ENCODE data around the gene CMTR1.
"Not testable (repeated sequence)": the region's sequence is repeated elsewhere in the genome, so short reads cannot be mapped to it uniquely, and the experiment has no call there.

CMTR1 gene

DNA sequence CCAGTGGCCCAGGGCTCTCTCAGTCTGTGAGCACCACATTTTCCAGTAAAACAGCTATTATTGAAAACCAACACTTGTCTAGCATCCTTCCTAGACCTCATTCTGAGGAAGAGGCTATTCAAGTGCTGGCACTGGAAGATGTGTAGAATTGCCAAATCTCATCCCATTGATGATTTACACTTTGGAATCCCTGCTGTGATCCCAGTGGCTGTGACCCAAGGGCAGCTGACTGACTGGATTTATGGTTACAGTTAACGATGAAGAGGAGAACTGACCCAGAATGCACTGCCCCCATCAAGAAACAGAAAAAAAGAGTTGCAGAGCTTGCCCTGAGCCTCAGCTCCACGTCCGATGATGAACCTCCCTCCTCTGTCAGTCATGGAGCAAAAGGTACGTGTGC lies 2.4 kb downstream of the CMTR1 start:
- no peak for DNase-seq

DNA sequence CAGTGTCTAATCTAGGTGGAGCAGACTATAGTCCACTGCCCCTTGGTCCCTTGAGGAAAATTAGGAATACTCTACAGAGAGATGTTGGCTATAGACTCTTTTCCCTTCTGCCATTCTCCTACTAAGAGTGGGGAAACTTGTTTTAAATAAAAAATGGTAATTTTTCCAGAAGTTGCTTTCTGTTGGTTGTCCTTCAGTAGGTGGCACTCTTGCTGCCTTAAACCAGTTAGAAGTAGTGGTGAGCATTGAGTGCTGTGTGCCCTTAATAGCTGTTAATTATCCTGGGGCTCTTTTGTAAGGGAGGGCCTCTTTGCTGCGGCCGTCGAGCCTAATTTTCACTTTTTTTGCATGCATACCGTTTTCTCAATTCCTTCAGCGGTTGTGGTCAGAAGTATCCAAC lies 2.8 kb downstream of the CMTR1 start:
- no peak for DNase-seq

DNA sequence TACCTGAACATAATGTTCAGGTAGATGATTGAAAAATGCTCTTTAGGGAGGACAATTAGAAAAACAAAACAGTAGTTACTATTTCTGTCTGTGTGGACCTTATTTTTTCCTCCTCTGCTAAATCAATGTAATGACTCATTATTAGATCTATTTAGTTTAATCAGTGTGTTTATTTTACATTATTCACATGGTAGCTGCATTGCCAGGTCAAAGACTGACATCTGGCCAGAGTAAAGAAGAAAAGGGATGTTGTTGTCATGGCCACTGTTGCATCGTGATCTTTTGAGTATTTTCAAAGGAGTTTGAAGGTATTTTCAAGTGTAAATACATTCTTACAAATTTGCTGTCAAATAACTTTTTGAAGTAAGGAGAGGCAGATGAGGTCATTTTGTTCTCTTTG lies 5.9 kb downstream of the CMTR1 start:
- DNase-seq, result no peak

DNA sequence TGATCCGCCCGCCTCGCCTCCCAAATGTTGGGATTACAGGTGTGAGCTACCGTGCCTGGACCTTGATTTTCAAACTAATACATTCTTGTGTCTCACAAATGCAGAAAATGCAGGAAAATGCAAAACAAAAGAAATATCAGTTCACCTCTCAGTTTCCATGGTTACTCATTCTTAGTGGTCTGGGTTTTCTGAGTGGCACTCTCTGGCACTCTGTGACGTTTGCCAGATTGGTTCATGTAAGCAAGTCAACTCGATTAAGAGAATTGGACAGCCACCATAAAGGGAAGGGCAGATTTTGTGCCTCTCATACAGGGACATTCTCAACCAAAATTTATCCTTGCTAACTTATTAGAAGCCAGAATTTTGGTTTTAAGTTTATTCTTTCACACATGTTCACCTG lies 8.6 kb downstream of the CMTR1 start:
- DNase-seq, result no peak

DNA sequence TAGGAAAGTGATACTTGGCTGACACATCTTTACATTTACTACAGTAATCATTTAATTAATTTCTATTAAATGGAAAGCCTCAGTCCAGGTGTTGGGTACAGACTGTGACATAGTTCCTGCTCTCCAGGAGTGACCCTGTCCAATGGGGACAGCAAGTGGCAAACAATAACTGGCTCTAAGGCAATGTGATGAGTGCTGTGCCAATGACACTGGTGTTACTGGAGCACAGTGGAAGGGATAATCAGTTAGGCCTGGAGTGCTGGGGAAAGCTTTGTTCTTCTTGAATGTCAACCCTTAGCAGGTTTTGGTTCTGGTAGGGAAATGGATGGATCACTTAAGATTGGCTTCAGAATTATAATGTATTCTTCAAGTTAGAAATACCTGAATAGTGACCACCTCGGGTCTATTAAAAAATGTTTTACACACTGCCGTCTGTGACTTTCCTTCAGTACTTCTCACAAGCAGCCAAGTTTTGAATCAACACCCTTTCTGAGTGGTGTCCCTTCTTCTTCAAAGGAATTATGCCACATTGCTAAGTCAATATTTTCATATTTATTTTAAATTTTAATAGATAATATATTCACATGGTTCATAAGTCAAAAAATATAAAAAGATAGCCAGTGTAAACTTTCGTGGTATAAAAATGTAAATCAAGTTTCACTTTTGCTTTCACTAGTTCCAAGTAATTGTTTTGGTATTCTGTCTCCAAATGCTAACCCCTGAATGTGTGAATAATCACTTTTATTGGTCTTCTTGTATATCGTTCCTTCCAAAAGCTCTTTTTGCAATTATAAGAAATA lies 9.6 kb downstream of the CMTR1 start:
- no peak for DNase-seq

DNA sequence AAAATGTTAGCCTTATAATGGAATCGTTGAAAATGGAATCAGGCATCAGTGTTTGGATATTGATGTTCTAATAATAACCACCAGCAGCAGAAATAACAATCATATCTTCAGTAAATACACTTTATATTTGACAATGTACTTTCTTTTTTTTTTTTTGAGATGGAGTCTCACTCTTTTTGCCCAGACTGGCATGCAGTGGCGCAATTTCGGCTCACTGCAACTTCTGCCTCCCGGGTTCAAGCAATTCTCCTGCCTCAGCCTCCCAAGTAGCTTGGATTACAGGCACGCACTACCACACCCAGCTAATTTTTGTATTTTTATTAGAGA lies 10.2 kb downstream of the CMTR1 start:
- not testable (repeated sequence) for DNase-seq

DNA sequence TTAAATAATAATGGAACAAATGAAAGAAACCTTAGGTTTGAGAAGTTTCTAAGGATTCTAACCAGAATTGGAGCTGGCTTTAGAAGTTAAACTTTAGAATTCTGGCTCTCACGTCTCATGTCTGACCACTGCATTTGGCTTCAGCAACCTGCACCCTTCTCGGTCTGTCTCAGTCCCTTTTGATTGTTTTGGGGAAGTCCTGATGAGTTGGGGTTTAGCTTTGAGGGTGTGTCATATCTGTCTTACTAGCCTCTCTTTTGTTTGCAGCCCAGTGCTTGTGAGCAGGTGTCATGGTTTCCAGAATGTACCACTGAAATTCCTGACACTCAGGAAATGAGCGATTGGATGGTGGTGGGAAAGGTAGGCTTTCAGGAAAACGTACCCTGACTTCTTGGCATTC lies 17.0 kb downstream of the CMTR1 start:
- DNase-seq, result no peak

DNA sequence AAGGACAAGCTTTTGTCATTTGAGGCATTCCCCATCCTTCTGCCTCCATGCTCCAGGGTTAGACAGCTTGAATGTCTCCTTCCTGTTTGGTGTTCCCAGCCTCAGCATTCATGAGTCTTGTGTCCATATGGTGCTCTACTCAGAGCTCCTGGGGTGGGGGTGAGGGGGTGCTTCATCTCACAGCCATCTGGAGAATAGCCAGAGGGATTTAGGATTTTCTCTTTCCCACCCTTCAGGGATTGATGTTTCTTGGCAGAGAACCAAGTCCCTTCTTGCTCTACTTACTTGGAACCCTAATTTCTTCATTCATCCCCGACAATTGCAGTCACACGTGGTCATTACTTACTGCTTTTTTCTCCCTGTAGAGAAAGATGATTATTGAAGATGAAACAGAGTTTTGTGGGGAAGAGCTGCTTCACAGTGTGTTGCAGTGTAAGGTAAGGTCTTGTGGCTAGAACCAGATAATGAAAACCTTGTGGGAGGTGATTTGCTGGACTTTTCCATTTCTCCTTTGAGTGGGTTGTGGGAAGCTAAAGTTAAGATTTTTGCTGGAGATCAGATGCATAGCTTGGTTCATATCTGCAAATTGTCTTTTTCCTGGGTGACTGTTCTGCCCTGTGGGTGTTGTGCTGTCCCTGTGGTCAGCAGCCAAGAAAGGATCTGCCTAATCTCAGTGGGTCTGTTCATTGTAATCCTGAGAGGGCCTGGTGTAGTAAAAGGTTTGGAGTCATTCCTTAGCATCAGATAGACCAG lies 18.6 kb downstream of the CMTR1 start:
- DNase-seq, result no peak

DNA sequence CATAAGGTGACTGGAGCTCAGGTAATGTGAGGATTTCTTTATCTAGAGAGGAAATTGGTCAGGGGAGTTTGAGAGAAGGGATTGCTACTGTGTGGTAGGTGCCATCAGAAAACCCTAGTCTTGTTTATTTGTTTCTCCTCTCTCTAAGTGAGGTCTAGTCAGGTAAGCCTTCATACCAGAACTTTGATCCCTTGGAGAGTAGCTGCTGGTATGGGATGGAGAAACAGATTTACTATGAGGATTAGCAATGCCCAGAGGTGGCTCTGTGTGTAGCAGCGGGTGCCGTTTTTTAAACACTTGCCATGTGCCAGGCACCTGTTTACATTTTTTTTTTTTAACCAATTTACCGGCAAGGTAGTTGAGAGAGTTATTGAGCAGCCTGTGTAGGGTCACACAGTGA lies 19.5 kb downstream of the CMTR1 start:
- DNase-seq, result no peak

DNA sequence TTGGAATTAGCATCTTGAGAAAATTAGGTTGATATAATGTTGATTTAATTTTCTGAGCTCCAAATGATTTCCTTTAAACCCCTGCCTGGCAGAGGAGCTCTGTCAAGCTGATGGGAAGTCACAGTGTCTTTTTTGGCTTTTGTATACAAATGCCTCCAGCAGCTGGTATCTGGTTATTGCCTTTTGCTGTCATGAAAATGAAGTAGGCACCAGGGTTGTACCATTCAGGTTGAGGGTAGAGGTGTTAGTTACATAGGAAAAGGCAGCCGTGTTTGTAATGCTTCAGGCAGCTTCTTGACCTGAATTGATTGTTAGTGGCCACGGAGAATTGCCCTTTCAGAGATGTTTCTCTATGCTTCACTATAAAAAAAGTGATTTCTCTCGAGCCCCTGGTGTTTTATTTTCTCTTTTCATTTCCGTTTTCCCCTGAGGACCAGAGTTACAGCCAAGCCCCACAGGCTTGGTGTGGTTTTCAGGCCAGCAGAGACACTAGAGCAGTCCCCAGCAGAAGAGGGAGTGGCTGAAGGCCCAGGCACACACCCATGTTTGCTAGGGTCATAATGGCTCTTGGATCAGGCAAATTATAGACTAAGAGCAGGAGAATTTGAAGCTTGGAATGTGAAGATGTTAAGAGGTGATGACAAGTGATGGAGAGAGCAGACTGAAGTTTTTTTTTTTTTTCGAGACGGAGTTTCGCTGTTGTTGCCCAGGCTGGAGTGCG lies 21.6 kb downstream of the CMTR1 start:
- DNase-seq, result no peak

DNA sequence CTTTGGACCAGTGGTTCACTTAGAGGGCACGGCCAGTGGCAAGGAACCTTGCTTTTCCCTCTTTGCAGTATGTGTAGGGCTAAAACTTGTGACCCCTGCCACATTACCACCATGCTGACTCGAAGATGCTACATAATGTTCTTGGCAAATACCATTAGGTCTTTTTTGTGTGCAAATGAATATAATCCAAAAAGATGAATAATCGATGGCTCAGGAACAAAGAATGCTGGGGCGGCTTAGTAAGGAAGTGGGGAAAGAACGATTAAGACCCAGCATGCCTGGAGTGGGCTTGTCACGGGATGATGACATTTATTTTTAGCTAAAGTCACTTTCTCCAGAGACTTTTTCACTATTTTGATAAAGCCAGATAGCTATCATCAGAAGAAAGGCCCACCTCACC lies 23.1 kb downstream of the CMTR1 start:
- DNase-seq, result no peak

DNA sequence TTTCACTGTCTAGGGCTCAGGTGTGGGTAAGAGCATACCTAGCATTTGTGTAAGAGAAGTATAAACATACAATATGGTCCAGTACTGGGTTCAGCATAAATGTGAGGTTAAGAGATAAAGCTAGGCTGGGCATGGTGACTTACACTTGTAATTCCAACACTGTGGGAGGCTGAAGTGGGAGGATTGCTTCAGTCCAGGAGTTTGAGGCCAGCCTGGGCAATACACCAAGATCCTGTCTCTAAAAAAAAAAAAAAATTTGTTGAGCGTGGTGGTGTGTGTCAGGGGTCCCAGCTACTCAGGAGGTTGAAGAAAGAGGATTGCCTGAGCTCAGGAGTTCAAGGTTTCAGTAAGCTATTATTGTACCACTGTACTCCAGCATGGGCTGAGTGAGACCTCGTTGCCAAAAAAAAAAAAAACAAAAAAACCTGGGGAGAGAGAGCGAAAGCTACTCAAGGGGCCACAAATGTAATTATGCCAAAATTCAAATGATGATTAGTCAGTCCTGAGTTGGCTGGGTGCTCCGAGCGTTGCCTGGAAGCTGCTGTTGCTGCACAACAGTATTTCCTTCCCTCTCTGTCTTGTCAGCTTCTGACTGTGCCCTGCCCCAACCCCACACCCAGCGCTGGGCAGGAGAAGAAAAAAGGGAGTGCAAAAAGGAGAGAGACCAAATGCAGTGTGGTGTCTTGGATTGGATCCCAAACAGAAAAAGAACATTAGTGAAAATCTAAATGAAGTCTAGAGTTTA lies 24.0 kb downstream of the CMTR1 start:
- no peak for DNase-seq

DNA sequence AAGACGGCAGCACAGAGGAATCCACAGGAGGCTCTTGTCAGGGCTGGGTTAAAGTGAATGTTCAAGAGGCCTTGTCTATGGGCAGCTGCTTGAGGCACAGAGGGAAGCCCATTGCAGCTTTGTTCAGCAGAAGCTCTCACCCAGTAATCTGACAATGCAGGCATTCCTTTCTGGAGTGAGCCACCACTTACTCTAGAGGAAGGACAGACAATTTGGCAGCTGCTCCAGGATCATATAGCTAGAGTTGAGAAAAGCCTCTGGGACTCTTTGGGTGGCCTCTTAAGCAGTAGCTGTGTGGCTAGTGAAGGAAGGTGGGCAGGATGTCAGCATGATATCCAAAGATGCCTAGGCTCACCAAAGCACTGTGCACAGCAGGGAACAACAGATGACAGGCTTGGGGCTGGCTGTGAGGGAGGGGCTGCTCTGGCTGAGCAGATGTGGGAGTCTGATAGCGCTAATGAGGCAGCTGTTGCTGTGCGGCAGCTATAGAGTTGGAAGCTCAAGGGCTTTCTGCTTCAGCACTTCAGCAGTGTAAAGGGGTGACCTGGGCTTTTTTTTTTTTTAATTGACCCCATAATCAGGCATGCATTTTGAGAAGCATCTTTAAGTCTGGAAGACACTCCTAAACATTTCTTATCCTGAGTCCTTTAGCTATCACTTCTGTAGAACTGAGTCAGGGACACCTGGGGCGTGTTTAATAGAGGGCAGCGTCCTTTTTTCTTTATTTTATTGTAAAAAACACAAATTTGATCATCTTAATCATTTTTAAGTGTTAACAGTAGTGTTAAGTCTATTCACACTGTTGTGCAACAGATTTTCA lies 27.2 kb downstream of the CMTR1 start:
- DNase-seq, result no peak

DNA sequence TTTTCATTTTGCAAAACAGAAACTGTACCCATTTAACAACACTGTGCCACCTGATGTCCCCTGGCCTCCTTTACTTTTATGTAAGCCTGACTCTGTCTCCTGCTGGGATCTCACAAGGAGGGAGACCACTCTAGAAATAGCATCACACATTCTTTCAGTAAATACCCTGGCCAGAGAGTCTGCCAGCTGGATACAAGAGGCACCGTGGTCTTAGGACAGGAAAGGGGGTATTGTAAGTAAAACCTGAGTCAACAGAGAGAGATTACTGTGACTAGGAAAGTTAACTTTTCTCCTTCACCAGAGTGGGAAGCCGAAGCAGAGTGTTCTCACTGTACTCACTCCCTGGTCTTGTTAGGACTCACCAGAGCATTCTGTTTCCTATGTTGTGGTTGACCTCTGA lies 27.8 kb downstream of the CMTR1 start:
- DNase-seq, result no peak

DNA sequence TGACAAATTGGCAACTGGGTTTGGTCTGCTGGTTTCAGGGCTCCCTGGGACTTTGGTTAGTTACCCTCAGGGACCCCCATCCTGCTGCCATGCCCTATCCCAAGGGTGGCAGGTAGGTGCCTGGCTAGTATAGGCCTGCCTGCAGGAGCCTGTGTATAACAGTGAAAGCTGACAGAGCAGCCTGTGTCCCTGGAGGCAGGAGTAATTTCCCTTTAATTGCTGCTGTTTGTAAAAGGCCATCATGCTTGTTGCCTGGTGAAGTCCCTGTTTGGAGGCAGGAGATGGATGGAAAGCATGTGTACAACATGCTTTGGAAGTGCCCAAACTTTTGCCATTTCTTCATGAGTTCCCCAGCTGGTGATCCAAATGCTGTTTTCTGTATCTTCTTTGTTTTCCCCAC lies 30.1 kb downstream of the CMTR1 start:
- no peak for DNase-seq

DNA sequence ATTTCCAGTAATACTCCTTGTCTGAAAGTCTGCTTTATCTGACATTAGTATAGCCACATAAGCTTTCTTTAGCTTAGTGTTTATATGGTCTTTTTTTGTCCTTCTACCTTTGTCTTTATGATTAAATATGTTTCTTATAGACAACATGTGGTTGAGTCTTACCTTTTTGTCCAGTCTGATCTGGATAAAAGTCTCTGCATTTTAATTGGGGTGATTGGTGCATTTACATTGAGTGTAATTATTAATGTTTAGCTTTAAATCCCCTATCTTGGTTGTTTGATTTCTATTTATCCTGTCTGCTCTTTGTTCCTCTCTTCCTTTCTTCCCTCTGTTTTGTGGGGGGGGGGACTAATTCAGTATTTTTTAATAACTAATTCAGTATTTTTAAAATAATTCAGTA lies 34.7 kb downstream of the CMTR1 start:
- no peak for DNase-seq

DNA sequence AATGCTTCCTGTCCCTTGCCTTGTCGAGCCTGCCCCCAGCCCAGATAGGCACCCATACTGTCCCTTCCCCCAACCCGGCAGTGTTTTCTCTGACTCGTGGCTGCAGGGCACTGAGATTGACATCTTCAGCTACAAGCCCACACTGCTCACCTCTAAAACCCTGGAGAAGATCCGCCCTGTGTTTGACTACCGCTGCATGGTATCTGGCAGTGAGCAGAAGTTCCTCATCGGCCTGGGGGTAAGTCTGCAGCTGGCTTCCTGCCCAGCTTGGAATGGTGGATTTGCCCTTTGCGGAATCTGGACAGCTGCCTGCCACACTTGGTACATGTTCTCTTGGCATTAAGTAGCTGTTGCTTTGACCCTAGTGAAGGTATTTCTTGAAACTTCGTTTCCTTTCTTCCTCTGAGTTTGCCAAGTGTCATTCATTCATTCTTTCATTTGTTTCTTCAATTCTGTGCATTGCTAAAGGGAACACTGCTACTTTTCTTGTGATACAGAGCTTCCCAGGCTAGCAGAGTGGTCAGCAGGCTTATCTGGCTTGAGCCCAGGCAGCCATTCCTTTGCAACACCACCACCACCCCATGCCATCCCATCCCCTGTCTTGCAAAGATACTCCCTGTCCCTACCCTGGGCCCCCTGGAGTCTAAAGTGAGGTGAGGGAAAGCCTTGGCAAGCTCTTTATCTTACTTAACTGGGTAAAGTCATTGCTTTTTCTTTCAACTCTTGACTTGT lies 40.5 kb downstream of the CMTR1 start:
- no peak for DNase-seq

DNA sequence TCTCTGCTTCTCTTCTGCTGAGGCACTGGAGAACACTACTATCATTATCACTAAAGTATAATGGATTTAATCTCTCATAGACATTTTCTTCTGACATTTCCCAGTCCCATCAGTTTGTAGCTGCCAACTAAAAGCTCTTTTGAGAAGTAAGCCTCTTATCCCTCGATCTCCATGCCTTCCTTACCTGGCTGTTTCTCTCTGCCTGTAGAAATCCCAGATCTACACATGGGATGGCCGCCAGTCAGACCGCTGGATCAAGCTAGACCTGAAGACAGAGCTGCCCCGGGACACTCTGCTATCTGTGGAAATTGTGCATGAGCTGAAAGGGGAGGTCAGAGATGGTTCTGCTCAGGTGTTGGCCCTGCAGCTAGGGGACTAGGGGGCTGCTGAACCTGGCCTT lies 41.3 kb downstream of the CMTR1 start:
- DNase-seq, result no peak

DNA sequence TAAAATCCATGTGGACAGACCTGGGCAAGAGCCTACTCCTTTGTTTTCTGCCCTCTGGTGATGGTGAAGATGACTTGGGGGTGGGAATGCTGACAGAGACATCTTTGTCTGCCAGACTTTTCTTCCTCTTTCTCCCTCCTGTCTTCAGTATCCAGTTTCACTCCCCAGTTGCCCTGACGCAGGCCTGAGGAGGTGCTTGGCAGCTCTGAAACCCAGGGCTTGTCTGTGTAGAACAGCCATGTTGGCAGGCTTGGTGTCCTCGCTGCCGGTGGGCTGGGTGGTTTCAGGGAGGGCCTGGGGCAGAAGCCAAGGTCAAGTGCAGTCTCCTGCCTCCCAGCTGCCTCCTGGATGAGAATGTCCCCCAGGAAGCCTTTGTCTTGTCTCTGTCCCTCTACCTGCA lies 44.2 kb downstream of the CMTR1 start:
- DNase-seq, result no peak

DNA sequence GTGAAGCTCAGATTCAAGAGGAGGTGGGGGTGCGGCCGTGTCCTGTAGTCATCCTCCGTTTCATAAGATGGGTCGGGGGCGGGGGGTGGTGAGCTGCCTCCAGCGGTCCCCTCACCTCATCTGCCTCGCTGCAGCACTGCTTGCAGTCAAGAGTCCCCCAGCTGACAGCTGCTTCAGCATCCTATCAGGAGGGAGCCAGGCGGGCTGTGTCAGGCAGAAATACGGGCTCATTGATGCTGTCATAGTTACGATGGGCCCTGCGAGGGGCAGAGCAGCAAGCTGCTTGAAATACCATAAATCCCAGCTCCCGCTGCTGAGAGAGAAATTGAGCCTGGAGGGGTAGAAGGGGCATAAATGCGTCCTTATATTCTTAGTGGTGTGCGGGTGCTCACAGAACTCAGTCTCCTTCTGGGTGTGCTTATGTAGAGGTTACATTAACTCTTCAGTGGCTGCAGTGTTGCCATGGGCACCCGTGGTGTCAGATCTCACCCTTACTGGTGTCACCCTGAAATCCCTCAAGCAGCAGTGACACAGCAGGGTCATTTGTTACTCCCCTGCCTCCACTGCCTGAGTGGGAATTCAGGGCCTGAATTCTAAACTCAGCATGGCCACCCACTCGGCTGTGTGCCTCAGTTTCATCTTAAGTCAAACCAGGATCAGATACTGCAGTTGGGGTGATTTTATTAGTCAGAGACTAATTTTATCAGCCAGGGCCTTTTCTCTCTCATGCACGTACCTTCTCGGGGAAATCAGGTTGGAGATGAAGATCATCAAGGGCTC lies 44.8 kb downstream of the CMTR1 start:
- DNase-seq, result no peak

DNA sequence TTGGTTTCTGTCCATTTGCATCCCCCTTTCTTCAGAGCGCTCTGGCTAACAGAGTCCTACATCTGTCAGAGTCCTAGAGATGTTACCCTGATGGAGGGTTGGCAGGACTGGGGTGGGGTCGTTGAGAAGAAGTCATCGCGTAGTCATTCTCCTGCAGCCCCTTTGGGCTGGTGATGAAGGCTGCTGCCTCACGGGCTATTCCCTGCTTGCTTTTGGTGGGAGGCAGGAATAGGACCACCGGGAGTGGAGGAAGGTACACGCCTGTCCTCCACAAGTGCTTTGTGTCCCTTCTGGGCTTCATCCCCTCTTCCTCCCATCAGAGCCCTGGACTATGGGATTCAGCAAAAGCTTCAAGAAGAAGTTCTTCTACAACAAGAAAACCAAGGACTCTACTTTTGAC lies 45.8 kb downstream of the CMTR1 start:
- DNase-seq, result no peak

All from activated CD4-positive, alpha-beta T cell treated with anti-CD3 and anti-CD28 coated beads, Interleukin-2, Interleukin-6, amounts not matched to agents 100 ng/mL and 50 ng/mL, durations not matched to agents 16 hours and 8 hours (primary cell).